ENCODE measurements around the gene RAD23A.
A peak's percentile ranks its signal among the peaks of the same experiment; 100 is the strongest.

- TF ChIP-seq CTCF (IDR thresholded peaks at IDR 0.05) (peak in 1 of 3 donors; percentile 6), POLR2A (IDR thresholded peaks at IDR 0.05) (no peak)
Measured at GRCh38 chr19:12994701-12995595, 49.3 kb downstream of the RAD23A start, which contains the start of gene NFIX.
